Tibial nerve (tissue), 4 donors: ENCODE measurements around the gene DLG1. TPM values are rescaled to one million over a fixed set of nuclear protein-coding genes. Genes with fewer than 3 reads are reported as not detected.
A peak's percentile ranks its signal among the peaks of the same experiment; 100 is the strongest.

Experiments
- DNase-seq, 2 donors: peaks; one replicate each; pipeline ENCODE4 v3.0.0-alpha.2; 2019; ENCODE audit warnings: low spot score in 2 of 2
- H3K27ac ChIP-seq, 4 donors: fragments of 200-600 bp; sonication (generic) in 3 of 4; one replicate each; pipeline ENCODE4 v1.5.1; 2017 to 2019; ENCODE audit warnings: mild to moderate bottlenecking in 1 of 4
- H3K27me3 ChIP-seq, 2 donors: fragments of 200-600 bp; sonication (generic) in 1 of 2; one replicate each; pipeline versions ENCODE4 v1.5.1 to v1.6.0; 2017 to 2019
- H3K36me3 ChIP-seq, 3 donors: fragments of 200-600 bp; sonication (generic); one replicate each; pipeline ENCODE4 v1.5.1; 2018 to 2019
- H3K4me1 ChIP-seq, 4 donors: fragments of 200-600 bp; sonication (generic) in 3 of 4; one replicate each; pipeline ENCODE4 v1.5.1; 2017 to 2019
- H3K4me3 ChIP-seq, 4 donors: fragments of 200-600 bp; sonication (generic) in 3 of 4; one replicate each; pipeline ENCODE4 v1.5.1; 2017 to 2019; ENCODE audit warnings: mild to moderate bottlenecking in 1 of 4, moderate library complexity in 1 of 4
- H3K9me3 ChIP-seq, 4 donors: fragments of 200-600 bp; sonication (generic) in 3 of 4; one replicate each; pipeline ENCODE4 v1.5.1; 2017 to 2019
- EP300 ChIP-seq, 2 donors: sonication (generic); formaldehyde crosslinking; IDR thresholded peaks; one replicate each; pipeline ENCODE4 v1.6.1; 2017; ENCODE audit warnings: antibody characterized with exemption in 2 of 2, mild to moderate bottlenecking in 1 of 2
- POLR2A ChIP-seq, 2 donors: fragments of 450-650 bp; IDR thresholded peaks; one replicate each; pipeline ENCODE4 v1.6.1; 2017; ENCODE audit warnings: antibody characterized with exemption in 2 of 2, mild to moderate bottlenecking in 2 of 2, moderate library complexity in 2 of 2
- WGBS, 2 donors: methylation state at CpG; one replicate each; pipeline ENCODE4 v1.1.5; 2018; 5-methylcytosine and 5-hydroxymethylcytosine counted together
- total RNA-seq, 4 donors: library from RNA; depleted of rRNA; stranded (reverse); fragments of >200 nt; gene quantifications; one replicate each; pipeline ENCODE4 v1.1.0, GENCODE V29; 2016
- TF ChIP-seq, protein P1 (sequence below), 5 experiments: fragments of 200-600 bp in 3 of 5; fragments of 450-650 bp in 2 of 5; sonication (generic) in 3 of 5; IDR thresholded peaks; one replicate each; pipeline ENCODE4 v1.5.1; 2016 to 2019; ENCODE audit warnings: antibody characterized with exemption in 5 of 5, mild to moderate bottlenecking in 3 of 5, moderate library complexity in 2 of 5

DLG1 gene
- total RNA-seq, 4 donors from 2014 or later, result 49.2 to 94.0 (median 71.1) TPM

DNA sequence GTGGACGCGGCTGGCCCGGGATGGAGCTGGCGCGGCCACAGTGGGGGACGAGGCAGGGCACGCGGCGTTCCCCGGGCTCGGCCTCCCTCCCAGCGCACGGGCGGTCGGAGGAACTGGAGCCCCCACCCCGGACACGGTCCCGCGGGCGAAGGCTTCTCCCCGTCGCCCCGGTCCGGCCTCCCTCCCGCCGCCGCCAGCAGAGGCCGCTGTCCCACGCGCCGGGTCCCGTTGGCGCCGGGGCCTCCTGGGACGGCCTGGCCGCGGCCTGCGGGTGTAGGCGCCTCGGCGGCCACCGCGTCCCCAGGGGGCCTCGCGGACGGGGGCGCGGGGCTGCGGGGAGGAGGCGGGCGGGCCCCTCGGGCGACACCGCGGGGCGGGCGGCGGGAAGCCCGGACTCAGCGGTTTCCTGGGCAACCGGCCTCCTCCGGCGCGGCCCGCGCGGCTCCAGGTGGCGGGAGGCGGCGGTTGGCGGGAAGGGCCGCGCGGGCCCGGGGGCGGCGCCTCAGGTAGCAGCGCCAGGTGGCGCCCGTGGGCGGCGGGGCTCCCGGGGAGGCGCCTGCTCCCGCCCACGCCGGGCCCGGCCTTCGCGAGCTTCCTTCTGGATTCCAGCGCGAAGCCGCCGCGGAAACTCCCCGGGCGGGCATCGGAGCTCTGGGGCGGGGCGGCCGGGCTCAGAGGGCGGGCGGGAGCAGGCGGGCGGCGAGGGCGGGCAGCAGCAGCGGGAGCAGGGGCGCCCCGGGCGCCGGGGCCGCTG, 295.5 kb downstream of the DLG1 start:
- peaks cover 0 to 17% (median 4%) of the 10 kb centered on the region in 4 donors for H3K4me1 ChIP-seq
- H3K4me3 ChIP-seq, result peak overlapping the region; percentile 51 to 71 (median 66)
- H3K9me3 ChIP-seq, result peaks cover 0 to 3% (median 0%) of the 10 kb centered on the region in 4 donors
- no peaks in the 10 kb centered on the region for H3K36me3 ChIP-seq
- no peaks in the 10 kb centered on the region for H3K27me3 ChIP-seq
- WGBS, 2 donors, result 0 to 2% methylated on average over 12 to 34 of the region's 113 CpGs
- TF ChIP-seq, protein P1, sequence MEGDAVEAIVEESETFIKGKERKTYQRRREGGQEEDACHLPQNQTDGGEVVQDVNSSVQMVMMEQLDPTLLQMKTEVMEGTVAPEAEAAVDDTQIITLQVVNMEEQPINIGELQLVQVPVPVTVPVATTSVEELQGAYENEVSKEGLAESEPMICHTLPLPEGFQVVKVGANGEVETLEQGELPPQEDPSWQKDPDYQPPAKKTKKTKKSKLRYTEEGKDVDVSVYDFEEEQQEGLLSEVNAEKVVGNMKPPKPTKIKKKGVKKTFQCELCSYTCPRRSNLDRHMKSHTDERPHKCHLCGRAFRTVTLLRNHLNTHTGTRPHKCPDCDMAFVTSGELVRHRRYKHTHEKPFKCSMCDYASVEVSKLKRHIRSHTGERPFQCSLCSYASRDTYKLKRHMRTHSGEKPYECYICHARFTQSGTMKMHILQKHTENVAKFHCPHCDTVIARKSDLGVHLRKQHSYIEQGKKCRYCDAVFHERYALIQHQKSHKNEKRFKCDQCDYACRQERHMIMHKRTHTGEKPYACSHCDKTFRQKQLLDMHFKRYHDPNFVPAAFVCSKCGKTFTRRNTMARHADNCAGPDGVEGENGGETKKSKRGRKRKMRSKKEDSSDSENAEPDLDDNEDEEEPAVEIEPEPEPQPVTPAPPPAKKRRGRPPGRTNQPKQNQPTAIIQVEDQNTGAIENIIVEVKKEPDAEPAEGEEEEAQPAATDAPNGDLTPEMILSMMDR (IDR thresholded peaks at IDR 0.05), result peak; percentile 77 to 96 (median 95)
- peak in 1 of 2 donors; percentile 11 for TF ChIP-seq POLR2A (IDR thresholded peaks at IDR 0.05)
- no peak for TF ChIP-seq EP300 (IDR thresholded peaks at IDR 0.05)
- DNase-seq, result peak; percentile 45 to 57
- H3K27ac ChIP-seq, result peak overlapping the region; percentile 73 to 95 (median 86)

DNA sequence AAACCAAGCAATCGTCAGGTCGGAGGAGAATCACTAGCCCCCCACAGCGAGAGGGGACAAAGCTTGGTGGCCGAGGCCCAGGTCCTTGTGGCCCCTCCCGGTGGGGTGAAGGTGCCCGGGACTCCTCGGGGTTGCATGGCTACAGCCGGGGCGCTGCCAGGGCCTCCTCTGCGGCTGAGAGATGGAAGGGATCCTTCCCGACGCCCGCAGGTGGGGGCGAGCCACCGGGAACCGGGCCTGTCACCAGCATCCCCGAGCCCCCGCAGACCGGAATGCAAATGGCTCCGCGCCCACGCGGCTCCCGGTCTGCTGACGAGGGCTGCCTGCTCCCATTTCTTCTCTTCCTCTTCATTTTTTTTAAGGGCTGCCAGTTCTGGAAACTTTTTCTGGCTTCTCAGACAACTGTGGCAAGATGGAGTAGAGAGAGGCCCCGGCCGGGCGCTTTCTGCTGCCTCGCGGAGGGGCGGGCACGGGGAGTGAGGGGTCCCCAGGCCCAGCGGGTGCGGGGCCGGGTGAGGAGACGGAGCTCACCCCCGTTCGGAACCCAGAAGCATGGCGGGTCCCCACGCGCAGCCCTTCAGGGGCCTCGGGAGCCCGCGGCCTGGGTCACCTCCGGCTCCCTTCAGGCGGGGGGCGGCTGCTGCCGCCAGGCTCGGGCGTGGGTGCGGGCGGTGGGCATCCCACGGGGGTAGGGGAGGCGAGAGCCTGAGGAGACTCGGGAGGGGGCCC, 296.3 kb downstream of the DLG1 start:
- Histone ChIP-seq H3K4me3 (peak overlapping the region; percentile 51 to 71 (median 61)), H3K36me3 (no peaks in the 10 kb centered on the region), H3K27me3 (no peaks in the 10 kb centered on the region), H3K27ac (peak overlapping the region; percentile 73 to 95 (median 86)), H3K4me1 (peaks cover 0 to 17% (median 4%) of the 10 kb centered on the region in 4 donors), H3K9me3 (peaks cover 0 to 3% (median 0%) of the 10 kb centered on the region in 4 donors)
- TF ChIP-seq, protein P1 (IDR thresholded peaks at IDR 0.05), result no peak
- TF ChIP-seq EP300 (IDR thresholded peaks at IDR 0.05) (no peak), POLR2A (IDR thresholded peaks at IDR 0.05) (no peak)
- DNase-seq, result no peak
- 22 to 29% methylated on average over 41 to 48 of the region's 55 CpGs for WGBS, 2 donors

DNA sequence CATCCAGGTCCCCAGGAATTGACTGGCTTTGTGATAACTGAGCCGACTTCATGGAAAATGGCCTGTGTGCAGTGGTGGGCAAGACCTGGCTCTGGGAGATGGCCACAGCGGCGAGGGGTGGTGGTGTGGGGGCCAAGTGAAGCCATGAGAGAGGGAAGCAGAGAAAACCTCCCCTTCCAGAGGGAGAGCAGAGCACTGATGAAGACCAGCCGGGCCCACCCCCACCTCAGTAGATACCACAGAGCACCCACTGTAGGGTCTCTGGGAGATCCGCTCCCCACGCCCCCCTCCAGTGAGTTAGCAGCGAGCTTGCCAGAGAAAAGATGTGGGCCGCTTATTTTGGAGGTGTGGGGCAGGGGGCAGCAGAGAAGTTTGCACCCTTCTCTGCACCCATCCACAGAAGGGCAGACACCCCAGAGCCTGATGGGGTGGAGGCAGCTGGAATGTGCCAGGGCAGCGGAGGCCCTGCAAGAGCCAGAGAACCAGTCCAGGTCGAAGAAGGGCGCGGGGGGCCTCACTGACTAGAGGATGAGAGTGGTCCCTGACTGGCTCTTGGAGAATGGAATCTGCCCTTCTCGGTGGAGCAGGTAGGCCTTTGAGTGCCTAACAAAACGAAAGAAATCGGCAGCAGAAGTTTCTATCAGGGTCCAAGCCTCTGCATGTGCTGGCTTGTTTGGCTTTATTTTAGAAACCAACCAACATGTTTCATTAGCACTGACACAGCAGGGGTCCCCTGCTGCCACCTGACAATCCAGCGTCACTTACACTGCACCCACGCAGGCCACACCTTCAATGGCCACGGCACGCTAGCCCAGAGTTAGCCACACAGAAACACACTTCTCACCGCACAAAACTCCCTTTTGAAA, 297.1 kb downstream of the DLG1 start:
- Histone ChIP-seq H3K4me3 (peak overlapping the region in 1 of 4 donors; percentile 69), H3K4me1 (peaks cover 0 to 17% (median 4%) of the 10 kb centered on the region in 4 donors), H3K27ac (peak overlapping the region; percentile 73 to 95 (median 86)), H3K9me3 (peaks cover 0 to 3% (median 0%) of the 10 kb centered on the region in 4 donors), H3K27me3 (no peaks in the 10 kb centered on the region), H3K36me3 (no peaks in the 10 kb centered on the region)
- TF ChIP-seq, protein P1 (IDR thresholded peaks at IDR 0.05), result no peak
- 91 to 95% methylated on average over 20 of the region's 20 CpGs for WGBS, 2 donors
- no peak for DNase-seq

- TF ChIP-seq, protein P1 (IDR thresholded peaks at IDR 0.05), result no peak
- TF ChIP-seq EP300 (IDR thresholded peaks at IDR 0.05), result no peak
- TF ChIP-seq POLR2A (IDR thresholded peaks at IDR 0.05), result no peak
- H3K36me3 ChIP-seq, result no peaks in the 10 kb centered on the region
- peaks cover 0 to 17% (median 4%) of the 10 kb centered on the region in 4 donors for H3K4me1 ChIP-seq
- WGBS, 2 donors, result 82 to 90% methylated on average over 5 of the region's 5 CpGs
- H3K27ac ChIP-seq, result no peak overlapping the region
- no peak overlapping the region for H3K4me3 ChIP-seq
- H3K9me3 ChIP-seq, result peaks cover 0 to 3% (median 0%) of the 10 kb centered on the region in 4 donors
- DNase-seq, result no peak
- H3K27me3 ChIP-seq, result no peaks in the 10 kb centered on the region
Measured at GRCh38 chr3:197000211-197000610, 298.2 kb downstream of the DLG1 start.
